ENCODE results near the gene ITPR2. TPM values are rescaled to one million over a fixed set of nuclear protein-coding genes. Genes with fewer than 3 reads are reported as not detected.

ITPR2 gene
- total and polyA plus RNA-seq, 4 donors = 4.1 to 47.0 (median 26.5) TPM

- H3K36me3 ChIP-seq (ENCODE audit: control insufficient read depth in 4 of 4, insufficient read depth in 4 of 4, low read length in 4 of 4) = peaks cover 0 to 5% (median 0%) of the 10 kb centered on the region in 4 donors
- ATAC-seq (ENCODE audit: insufficient read depth, low FRiP score) (no peak), DNase-seq (no peak)
- H3K27me3 ChIP-seq (ENCODE audit: control insufficient read depth in 3 of 3, insufficient read depth in 3 of 3, low read length in 2 of 3) = no peaks in the 10 kb centered on the region
- no peak overlapping the region for H3K4me3 ChIP-seq
- TF ChIP-seq CTCF (IDR thresholded peaks at IDR 0.05; ENCODE audit: control extremely low read depth, extremely low read depth) = no peak
- H3K9ac ChIP-seq (ENCODE audit: insufficient read depth in 1 of 2, low read length in 2 of 2) = no peak overlapping the region
- H3K27ac ChIP-seq (ENCODE audit: low read depth in 1 of 2, low read length in 1 of 2) = no peak overlapping the region
- 89 to 97% methylated on average over 6 of the region's 6 CpGs for WGBS, 2 donors
- peaks cover 0 to 4% (median 0%) of the 10 kb centered on the region in 5 donors for H3K4me1 ChIP-seq (ENCODE audit: control insufficient read depth in 5 of 5, insufficient read depth in 5 of 5, low read length in 5 of 5)
- H3K9me3 ChIP-seq (ENCODE audit: control insufficient read depth in 4 of 4, insufficient read depth in 3 of 4, low read length in 3 of 4) = no peaks in the 10 kb centered on the region
Measured at GRCh38 chr12:26631846-26632245, 201.1 kb downstream of the ITPR2 start.

GRCh38 chr12:26630546-26631027 lies 202.4 kb downstream of the ITPR2 start:
- no peak for ATAC-seq (ENCODE audit: insufficient read depth, low FRiP score)
- no peak overlapping the region for H3K9ac ChIP-seq (ENCODE audit: insufficient read depth in 1 of 2, low read length in 2 of 2)
- no peaks in the 10 kb centered on the region for H3K9me3 ChIP-seq (ENCODE audit: control insufficient read depth in 4 of 4, insufficient read depth in 3 of 4, low read length in 3 of 4)
- peaks cover 0 to 4% (median 0%) of the 10 kb centered on the region in 5 donors for H3K4me1 ChIP-seq (ENCODE audit: control insufficient read depth in 5 of 5, insufficient read depth in 5 of 5, low read length in 5 of 5)
- no peak overlapping the region for H3K27ac ChIP-seq (ENCODE audit: low read depth in 1 of 2, low read length in 1 of 2)
- WGBS, 2 donors = 71 to 81% methylated on average over 10 of the region's 10 CpGs
- no peak overlapping the region for H3K4me3 ChIP-seq
- DNase-seq = peak in 2 of 3 donors; percentile 37 to 40
- TF ChIP-seq CTCF (IDR thresholded peaks at IDR 0.05; ENCODE audit: control extremely low read depth, extremely low read depth) = no peak
- peaks cover 0 to 5% (median 0%) of the 10 kb centered on the region in 4 donors for H3K36me3 ChIP-seq (ENCODE audit: control insufficient read depth in 4 of 4, insufficient read depth in 4 of 4, low read length in 4 of 4)
- no peaks in the 10 kb centered on the region for H3K27me3 ChIP-seq (ENCODE audit: control insufficient read depth in 3 of 3, insufficient read depth in 3 of 3, low read length in 2 of 3)

- no peak overlapping the region for H3K27ac ChIP-seq (ENCODE audit: low read depth in 1 of 2, low read length in 1 of 2)
- H3K4me3 ChIP-seq = no peak overlapping the region
- H3K36me3 ChIP-seq (ENCODE audit: control insufficient read depth in 4 of 4, insufficient read depth in 4 of 4, low read length in 4 of 4) = peaks cover 0 to 5% (median 0%) of the 10 kb centered on the region in 4 donors
- TF ChIP-seq CTCF (IDR thresholded peaks at IDR 0.05; ENCODE audit: control extremely low read depth, extremely low read depth) = no peak
- peaks cover 0 to 4% (median 0%) of the 10 kb centered on the region in 5 donors for H3K4me1 ChIP-seq (ENCODE audit: control insufficient read depth in 5 of 5, insufficient read depth in 5 of 5, low read length in 5 of 5)
- ATAC-seq (ENCODE audit: insufficient read depth, low FRiP score) = no peak
- no peaks in the 10 kb centered on the region for H3K9me3 ChIP-seq (ENCODE audit: control insufficient read depth in 4 of 4, insufficient read depth in 3 of 4, low read length in 3 of 4)
- no peaks in the 10 kb centered on the region for H3K27me3 ChIP-seq (ENCODE audit: control insufficient read depth in 3 of 3, insufficient read depth in 3 of 3, low read length in 2 of 3)
- WGBS, 2 donors = 39 to 69% methylated on average over 1 of the region's 1 CpG
- DNase-seq = no peak
- H3K9ac ChIP-seq (ENCODE audit: insufficient read depth in 1 of 2, low read length in 2 of 2) = no peak overlapping the region
Measured at GRCh38 chr12:26629864-26630263, 203.1 kb downstream of the ITPR2 start.

- H3K36me3 ChIP-seq (ENCODE audit: control insufficient read depth in 4 of 4, insufficient read depth in 4 of 4, low read length in 4 of 4) = peaks cover 0 to 5% (median 0%) of the 10 kb centered on the region in 4 donors
- no peak overlapping the region for H3K27ac ChIP-seq (ENCODE audit: low read depth in 1 of 2, low read length in 1 of 2)
- peaks cover 0 to 4% (median 0%) of the 10 kb centered on the region in 5 donors for H3K4me1 ChIP-seq (ENCODE audit: control insufficient read depth in 5 of 5, insufficient read depth in 5 of 5, low read length in 5 of 5)
- no peak for ATAC-seq (ENCODE audit: insufficient read depth, low FRiP score)
- 91 to 99% methylated on average over 2 of the region's 2 CpGs for WGBS, 2 donors
- no peak overlapping the region for H3K4me3 ChIP-seq
- TF ChIP-seq CTCF (IDR thresholded peaks at IDR 0.05; ENCODE audit: control extremely low read depth, extremely low read depth) = no peak
- H3K27me3 ChIP-seq (ENCODE audit: control insufficient read depth in 3 of 3, insufficient read depth in 3 of 3, low read length in 2 of 3) = no peaks in the 10 kb centered on the region
- no peak overlapping the region for H3K9ac ChIP-seq (ENCODE audit: insufficient read depth in 1 of 2, low read length in 2 of 2)
- no peak for DNase-seq
- no peaks in the 10 kb centered on the region for H3K9me3 ChIP-seq (ENCODE audit: control insufficient read depth in 4 of 4, insufficient read depth in 3 of 4, low read length in 3 of 4)
Measured at GRCh38 chr12:26628234-26628633, 204.8 kb downstream of the ITPR2 start.
